OCI-LY7 (cell line): ENCODE measurements around the gene NFATC1. TPM values are rescaled to one million over a fixed set of nuclear protein-coding genes. Genes with fewer than 3 reads are reported as not detected.

Experiments used
- BruUV-seq: library from RNA; stranded (reverse); fragments of 400-500 nt; replicated peaks from 2 replicates; lab custom pipeline; 2021; lab: Mats Ljungman, UMichigan
- CTCF ChIA-PET: fragments of 300-600 bp; sonication (Branson Sonifier 250); formaldehyde crosslinking; loops from one replicate; lab custom pipeline; 2022; ENCODE audit warnings: antibody characterized with exemption; ENCODE audit not compliant: unreplicated experiment; lab: Charles Lee
- POLR2A ChIA-PET: fragments of 300-600 bp; sonication (Branson Sonifier 250); formaldehyde crosslinking; loops from one replicate; lab custom pipeline; 2022; ENCODE audit warnings: antibody characterized with exemption; lab: Charles Lee
- DNase-seq: peaks from one replicate; pipeline ENCODE4 v3.0.0-alpha.2; 2015; ENCODE audit warnings: low spot score
- H2AFZ ChIP-seq: fragments of 200-600 bp; sonication (generic), shearing (Covaris generic); 2 replicates; pipeline ENCODE4 v1.6.1; 2014; ENCODE audit warnings: mild to moderate bottlenecking, antibody characterized with exemption, low read length, moderate library complexity
- H3K27ac ChIP-seq: fragments of 200-600 bp; sonication (generic); 2 replicates; pipeline ENCODE4 v1.5.1; 2014; ENCODE audit warnings: mixed run types, low read depth, mild to moderate bottlenecking, moderate library complexity, low read length, inconsistent platforms; ENCODE audit not compliant: poor library complexity, severe bottlenecking
- H3K36me3 ChIP-seq: fragments of 200-600 bp; sonication (generic); 2 replicates; pipeline ENCODE4 v1.6.1; 2014; ENCODE audit warnings: mild to moderate bottlenecking, antibody characterized with exemption, low read length, moderate library complexity, mixed read lengths; ENCODE audit not compliant: insufficient read depth
- H3K4me1 ChIP-seq: fragments of 200-600 bp; sonication (generic); 2 replicates; pipeline ENCODE4 v1.5.1; 2014; ENCODE audit warnings: mild to moderate bottlenecking, low read length; ENCODE audit not compliant: insufficient read depth, poor library complexity, severe bottlenecking
- H3K4me2 ChIP-seq: fragments of 200-600 bp; sonication (generic); 2 replicates; pipeline ENCODE4 v1.6.1; 2014; ENCODE audit warnings: mild to moderate bottlenecking, low read length
- H3K4me3 ChIP-seq: fragments of 200-600 bp; sonication (generic); 2 replicates; pipeline ENCODE4 v1.5.1; 2014; ENCODE audit warnings: mild to moderate bottlenecking, low read depth, low read length; ENCODE audit not compliant: poor library complexity, severe bottlenecking
- H3K79me2 ChIP-seq: fragments of 200-600 bp; sonication (generic); 2 replicates; pipeline ENCODE4 v1.6.1; 2016; ENCODE audit warnings: low read depth, mild to moderate bottlenecking, low read length, moderate library complexity, mixed read lengths; ENCODE audit not compliant: insufficient read depth
- H3K9me2 ChIP-seq: fragments of 200-600 bp; sonication (generic); 2 replicates; pipeline ENCODE4 v1.6.1; 2016; ENCODE audit warnings: mild to moderate bottlenecking, low read length, mixed read lengths; ENCODE audit not compliant: insufficient read depth
- H3K9me3 ChIP-seq: fragments of 200-600 bp; sonication (generic); 2 replicates; pipeline ENCODE4 v1.6.1; 2014; ENCODE audit warnings: mild to moderate bottlenecking, mixed run types, low read length, mixed read lengths
- H4K20me1 ChIP-seq: fragments of 200-600 bp; sonication (generic); 2 replicates; pipeline ENCODE4 v1.6.1; 2014; ENCODE audit warnings: mild to moderate bottlenecking, antibody characterized with exemption, low read length, moderate library complexity, mixed read lengths; ENCODE audit not compliant: insufficient read depth
- EZH2phosphoT487 ChIP-seq: fragments of 200-600 bp; sonication (generic); IDR thresholded peaks from 2 replicates; pipeline ENCODE4 v1.6.1; 2018; ENCODE audit warnings: low read depth, borderline replicate concordance, mild to moderate bottlenecking, mixed run types, antibody characterized with exemption, low read length, moderate library complexity, mixed read lengths
- intact Hi-C: fragments of 100-400 bp; cut with micrococcal nuclease; formaldehyde crosslinking; loops from one replicate; pipeline ENCODE4 v1.10.0; 2022; ENCODE audit not compliant: unreplicated experiment
- total RNA-seq, 2 experiments: library from RNA; depleted of rRNA in 1 of 2; stranded (reverse); fragments of >200 nt in 1 of 2; shearing (Covaris generic) in 1 of 2; gene quantifications; 2 replicates each; pipeline ENCODE4 v1.2.3, GENCODE V29; 2014 to 2022
- TF ChIP-seq, protein P1 (sequence below): fragments of 200-600 bp; sonication (generic); conservative IDR thresholded peaks from 2 replicates; pipeline ENCODE4 v1.5.1; 2014; ENCODE audit warnings: mild to moderate bottlenecking, antibody characterized with exemption, low read length, moderate library complexity, mixed read lengths

NFATC1 gene
- total RNA-seq, 2 experiments from 2014 or later: 23.6 to 50.4 TPM

DNA sequence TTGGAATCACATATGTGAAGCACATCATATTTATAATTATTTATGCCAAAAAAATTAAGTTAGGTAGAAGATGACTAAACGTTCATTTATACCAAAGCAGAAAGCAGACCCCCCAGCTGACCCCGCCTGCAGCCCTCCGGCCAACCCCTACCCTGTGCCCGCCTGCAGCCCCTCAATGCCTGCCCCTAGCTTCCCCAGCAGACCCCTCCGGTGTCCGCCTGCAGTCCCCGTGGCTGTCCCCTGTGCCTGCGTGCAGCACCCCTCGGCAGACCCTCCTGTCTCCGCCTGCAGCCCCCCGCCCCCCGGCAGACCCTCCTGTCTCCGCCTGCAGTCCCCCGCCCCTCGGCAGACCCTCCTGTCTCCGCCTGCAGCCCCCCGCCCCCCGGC, 136.2 kb downstream of the NFATC1 start:
- no TSS peak for BruUV-seq
- Histone ChIP-seq H3K9me3 (no peaks in the 10 kb centered on the region), H3K4me1 (peaks cover 23% of the 10 kb centered on the region), H4K20me1 (no peaks in the 10 kb centered on the region), H2AFZ (no peak overlapping the region), H3K9me2 (no peaks in the 10 kb centered on the region), H3K79me2 (no peaks in the 10 kb centered on the region), H3K27ac (no peak overlapping the region), H3K4me2 (no peak overlapping the region), H3K36me3 (peaks cover 28% of the 10 kb centered on the region), H3K4me3 (no peak overlapping the region)
- intact Hi-C loops: no loop called here
- POLR2A ChIA-PET: no interaction called here
- no peak for DNase-seq
- TF ChIP-seq EZH2phosphoT487: no peak
- TF ChIP-seq, protein P1, sequence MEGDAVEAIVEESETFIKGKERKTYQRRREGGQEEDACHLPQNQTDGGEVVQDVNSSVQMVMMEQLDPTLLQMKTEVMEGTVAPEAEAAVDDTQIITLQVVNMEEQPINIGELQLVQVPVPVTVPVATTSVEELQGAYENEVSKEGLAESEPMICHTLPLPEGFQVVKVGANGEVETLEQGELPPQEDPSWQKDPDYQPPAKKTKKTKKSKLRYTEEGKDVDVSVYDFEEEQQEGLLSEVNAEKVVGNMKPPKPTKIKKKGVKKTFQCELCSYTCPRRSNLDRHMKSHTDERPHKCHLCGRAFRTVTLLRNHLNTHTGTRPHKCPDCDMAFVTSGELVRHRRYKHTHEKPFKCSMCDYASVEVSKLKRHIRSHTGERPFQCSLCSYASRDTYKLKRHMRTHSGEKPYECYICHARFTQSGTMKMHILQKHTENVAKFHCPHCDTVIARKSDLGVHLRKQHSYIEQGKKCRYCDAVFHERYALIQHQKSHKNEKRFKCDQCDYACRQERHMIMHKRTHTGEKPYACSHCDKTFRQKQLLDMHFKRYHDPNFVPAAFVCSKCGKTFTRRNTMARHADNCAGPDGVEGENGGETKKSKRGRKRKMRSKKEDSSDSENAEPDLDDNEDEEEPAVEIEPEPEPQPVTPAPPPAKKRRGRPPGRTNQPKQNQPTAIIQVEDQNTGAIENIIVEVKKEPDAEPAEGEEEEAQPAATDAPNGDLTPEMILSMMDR: no peak
- CTCF ChIA-PET: no interaction called here

DNA sequence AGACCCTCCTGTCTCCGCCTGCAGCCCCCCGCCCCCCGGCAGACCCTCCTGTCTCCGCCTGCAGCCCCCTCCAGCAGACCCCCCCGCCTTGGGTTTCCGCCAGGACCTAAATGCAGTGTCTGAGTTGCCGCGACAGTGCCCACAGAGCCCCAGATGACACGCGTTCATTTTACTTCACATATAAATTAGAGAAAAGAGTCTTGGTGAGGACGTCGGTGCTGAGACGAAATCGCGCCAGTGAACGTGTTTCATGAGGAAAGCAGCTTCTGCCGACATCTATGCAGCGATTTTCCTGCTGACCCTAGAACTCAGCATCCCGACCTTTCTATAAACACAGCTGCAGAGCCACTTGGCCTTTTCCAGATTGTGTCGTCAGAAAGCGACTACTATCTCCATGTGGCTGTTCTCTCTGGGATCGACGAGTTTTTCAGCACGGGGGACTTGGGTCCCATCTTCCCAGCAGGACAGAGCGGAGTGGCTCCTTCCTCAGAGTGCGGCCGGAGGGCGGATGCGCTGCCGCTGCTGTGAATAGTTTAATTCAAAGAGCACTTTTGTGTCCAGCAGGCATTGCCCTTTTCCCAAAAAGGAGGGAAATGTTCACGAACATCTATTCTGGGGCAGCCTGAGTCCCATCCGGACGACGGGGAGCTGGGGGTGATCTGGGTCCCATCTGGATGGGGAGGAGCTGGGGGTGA, 136.7 kb downstream of the NFATC1 start:
- no peak for DNase-seq
- no peak overlapping the region for H2AFZ ChIP-seq
- intact Hi-C loops: no loop called here
- H3K4me1 ChIP-seq: peaks cover 18% of the 10 kb centered on the region
- no TSS peak for BruUV-seq
- no peaks in the 10 kb centered on the region for H3K79me2 ChIP-seq
- no peak overlapping the region for H3K27ac ChIP-seq
- ChIA-PET CTCF (no interaction called here), POLR2A (no interaction called here)
- no peak overlapping the region for H3K4me3 ChIP-seq
- no peaks in the 10 kb centered on the region for H3K9me2 ChIP-seq
- no peak overlapping the region for H3K4me2 ChIP-seq
- TF ChIP-seq, protein P1: no peak
- no peak for TF ChIP-seq EZH2phosphoT487
- H4K20me1 ChIP-seq: no peaks in the 10 kb centered on the region
- no peaks in the 10 kb centered on the region for H3K9me3 ChIP-seq
- H3K36me3 ChIP-seq: peaks cover 25% of the 10 kb centered on the region

DNA sequence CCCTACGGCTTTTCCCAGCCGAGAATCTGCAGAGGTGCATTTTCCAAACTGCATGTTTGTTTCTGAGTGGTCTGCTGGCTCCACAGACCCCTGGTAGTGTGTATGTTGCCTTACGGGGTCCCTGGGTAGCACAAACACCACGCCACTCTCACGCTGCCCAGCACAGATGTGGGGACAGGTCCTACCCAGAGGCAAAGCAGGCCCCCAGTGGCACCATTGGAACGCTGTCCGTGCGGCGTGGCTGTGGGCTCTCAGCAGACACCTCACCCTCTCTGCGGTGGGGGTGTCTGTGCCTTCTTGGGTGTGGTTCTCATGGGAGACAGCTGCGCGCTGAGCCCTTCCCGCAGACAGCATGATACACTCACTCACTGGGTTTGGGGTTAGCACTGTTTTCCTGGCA, 137.4 kb downstream of the NFATC1 start:
- TF ChIP-seq, protein P1: no peak
- TF ChIP-seq EZH2phosphoT487: no peak
- Histone ChIP-seq H3K79me2 (no peaks in the 10 kb centered on the region), H3K4me1 (peaks cover 11% of the 10 kb centered on the region), H4K20me1 (no peaks in the 10 kb centered on the region), H3K4me3 (no peak overlapping the region), H3K36me3 (peaks cover 18% of the 10 kb centered on the region), H2AFZ (no peak overlapping the region), H3K9me3 (no peaks in the 10 kb centered on the region), H3K9me2 (no peaks in the 10 kb centered on the region), H3K27ac (no peak overlapping the region), H3K4me2 (no peak overlapping the region)
- DNase-seq: no peak
- CTCF ChIA-PET: no interaction called here
- no TSS peak for BruUV-seq
- intact Hi-C loops: no loop called here
- POLR2A ChIA-PET: no interaction called here
